ENCODE data around the gene CPN2.

Gene CPN2

GRCh38 chr3:194327218-194328052, 23.7 kb downstream of the CPN2 start:
- no peak for DNase-seq

GRCh38 chr3:194326968-194327217, 24.2 kb downstream of the CPN2 start:
- no peak for DNase-seq

GRCh38 chr3:194326192-194326967, 24.7 kb downstream of the CPN2 start:
- no peak for DNase-seq

GRCh38 chr3:194325424-194326153, 25.5 kb downstream of the CPN2 start:
- no peak for DNase-seq

- no peak for DNase-seq
These were observed 26.3 kb downstream of the CPN2 start for GRCh38 chr3:194324823-194325327.

GRCh38 chr3:194323785-194324735, 27.1 kb downstream of the CPN2 start:
- DNase-seq, result no peak

- DNase-seq, result no peak
These were observed 28.4 kb downstream of the CPN2 start for GRCh38 chr3:194322678-194323211.

GRCh38 chr3:194321693-194322640, 29.2 kb downstream of the CPN2 start:
- DNase-seq, result no peak

GRCh38 chr3:194320744-194321243, 30.3 kb downstream of the CPN2 start:
- DNase-seq, result no peak

- DNase-seq, result no peak
These were observed 31.0 kb downstream of the CPN2 start for GRCh38 chr3:194320100-194320499.

- no peak for DNase-seq
These were observed 32.5 kb downstream of the CPN2 start for GRCh38 chr3:194318511-194319161.

- DNase-seq, result no peak
These were observed 34.2 kb downstream of the CPN2 start for GRCh38 chr3:194316918-194317317.

GRCh38 chr3:194315965-194316361, 35.2 kb downstream of the CPN2 start:
- no peak for DNase-seq

GRCh38 chr3:194315088-194315964, 35.8 kb downstream of the CPN2 start:
- DNase-seq, result peak; percentile 61

- no peak for DNase-seq
These were observed 36.6 kb downstream of the CPN2 start for GRCh38 chr3:194314388-194315068.

- DNase-seq, result no peak
These were observed 37.4 kb downstream of the CPN2 start for GRCh38 chr3:194313560-194314387.

GRCh38 chr3:194312743-194313281, 38.3 kb downstream of the CPN2 start:
- DNase-seq, result no peak
